GM21737 (cell line): ENCODE data around the gene MIAT.
"Not testable (repeated sequence)": the region's sequence is repeated elsewhere in the genome, so short reads cannot be mapped to it uniquely, and the experiment has no call there.

Source experiments
- ATAC-seq: cut with Tn5 transposase; IDR thresholded peaks from one replicate; pipeline ENCODE4 v1.9.1; 2021; ENCODE audit warnings: mild to moderate bottlenecking, moderate library complexity; ENCODE audit not compliant: unreplicated experiment

The MIAT gene

DNA sequence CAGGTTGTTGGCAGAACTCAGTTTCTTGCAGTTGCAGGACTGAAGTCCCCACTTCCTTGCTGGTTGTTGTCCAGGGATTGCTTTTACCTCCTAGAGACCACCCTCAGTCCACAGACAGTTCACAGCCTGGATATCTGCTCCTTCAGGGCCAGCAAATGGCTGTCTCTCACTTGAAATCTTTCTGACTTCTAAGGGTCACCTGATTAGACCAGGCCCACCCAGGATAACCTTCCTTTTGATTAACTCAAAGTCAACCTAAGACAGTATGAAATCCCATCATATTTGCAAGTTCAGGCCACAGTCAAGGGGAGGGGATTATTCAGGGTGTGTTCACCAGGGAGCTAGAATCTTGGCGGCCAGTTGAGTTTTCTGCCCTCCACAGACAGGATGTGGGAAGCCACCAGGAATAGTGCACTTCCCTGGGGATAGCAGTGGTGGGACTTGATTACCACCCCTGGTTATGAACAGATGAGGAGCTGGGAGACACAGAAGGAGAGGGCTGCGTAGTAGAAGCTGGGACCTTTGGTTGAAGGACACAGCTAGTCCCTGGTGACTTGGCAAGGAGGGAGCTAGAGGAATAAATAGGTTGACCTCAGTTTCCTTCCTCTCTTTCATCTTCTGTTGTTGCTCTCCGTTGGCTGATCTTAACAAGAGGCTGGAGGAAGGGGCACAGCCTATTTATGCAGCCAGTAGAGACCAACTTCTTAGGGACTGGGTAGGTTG, 33.4 kb downstream of the MIAT start:
- no peak for ATAC-seq

DNA sequence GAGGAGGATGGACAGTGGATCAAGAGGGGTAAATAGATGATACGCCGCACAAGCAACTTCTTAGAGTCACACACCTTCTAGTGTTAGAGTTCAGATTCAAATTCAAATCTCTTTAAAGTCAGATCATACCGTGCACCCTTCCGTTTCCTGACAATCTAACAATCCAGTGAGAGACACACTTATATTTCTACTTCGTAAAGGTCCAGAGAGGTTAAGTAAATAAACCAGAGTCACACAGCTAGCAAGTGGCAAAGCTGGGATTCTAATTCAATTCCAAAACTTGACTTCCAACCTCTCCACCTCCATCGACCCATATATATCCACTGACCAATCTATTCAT, 34.0 kb downstream of the MIAT start:
- ATAC-seq: no peak

DNA sequence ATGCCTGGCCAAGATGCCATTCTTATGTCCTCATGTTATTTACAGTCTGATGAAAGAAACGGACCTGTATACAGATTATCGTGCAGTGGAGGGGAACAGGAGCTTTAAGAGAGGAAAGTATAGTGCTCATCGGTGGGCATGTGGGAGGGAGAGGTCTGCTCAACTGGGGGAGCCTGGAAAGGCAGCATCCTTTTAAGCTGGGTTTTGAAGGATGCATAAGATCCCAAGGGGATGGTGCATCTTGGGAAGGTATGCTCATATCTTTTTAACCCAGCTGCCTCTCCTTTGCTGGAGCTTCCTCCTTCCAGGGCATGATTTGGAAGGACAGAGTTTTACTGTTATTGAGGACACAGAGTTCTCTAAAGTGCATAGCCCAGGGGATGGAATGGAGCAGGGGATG, 34.8 kb downstream of the MIAT start:
- ATAC-seq: no peak

DNA sequence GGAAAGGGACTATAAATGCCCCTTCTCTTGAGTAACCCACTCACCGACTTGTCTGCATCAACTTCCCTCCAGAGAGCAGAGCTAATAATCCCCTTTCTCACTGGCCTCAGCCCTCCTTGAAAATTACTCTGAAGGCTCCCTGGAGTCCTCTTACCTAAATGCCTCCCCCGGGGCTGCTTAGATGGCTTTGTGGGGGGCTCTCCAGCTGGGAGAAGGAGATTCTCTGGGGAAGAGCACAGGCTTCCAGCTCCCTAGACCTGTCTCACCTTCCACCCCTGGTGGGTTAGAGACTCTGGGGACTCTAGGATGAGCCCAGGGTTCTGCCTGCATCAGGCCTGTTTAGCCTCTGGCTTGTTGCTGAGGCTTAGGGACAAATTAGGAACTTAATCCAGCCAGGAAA, 39.8 kb downstream of the MIAT start:
- no peak for ATAC-seq

DNA sequence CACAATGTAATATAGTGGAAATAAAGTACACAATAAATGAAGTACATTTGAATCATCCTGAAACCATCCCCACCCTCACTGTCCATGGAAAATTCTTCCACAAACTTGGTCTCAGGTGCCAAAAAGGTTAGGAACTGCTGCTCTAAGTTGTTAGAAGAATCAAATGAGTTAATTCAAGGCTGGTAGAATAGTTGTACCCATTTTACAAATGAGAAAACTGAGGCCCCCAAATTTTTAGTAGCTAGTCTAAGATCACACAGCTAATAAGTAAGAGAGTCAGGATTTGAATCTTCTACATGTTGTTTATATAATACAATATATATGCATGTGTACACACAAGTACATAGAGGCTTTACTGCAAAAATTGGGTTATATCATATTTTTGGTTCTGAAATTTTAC, 43.1 kb downstream of the MIAT start:
- no peak for ATAC-seq

DNA sequence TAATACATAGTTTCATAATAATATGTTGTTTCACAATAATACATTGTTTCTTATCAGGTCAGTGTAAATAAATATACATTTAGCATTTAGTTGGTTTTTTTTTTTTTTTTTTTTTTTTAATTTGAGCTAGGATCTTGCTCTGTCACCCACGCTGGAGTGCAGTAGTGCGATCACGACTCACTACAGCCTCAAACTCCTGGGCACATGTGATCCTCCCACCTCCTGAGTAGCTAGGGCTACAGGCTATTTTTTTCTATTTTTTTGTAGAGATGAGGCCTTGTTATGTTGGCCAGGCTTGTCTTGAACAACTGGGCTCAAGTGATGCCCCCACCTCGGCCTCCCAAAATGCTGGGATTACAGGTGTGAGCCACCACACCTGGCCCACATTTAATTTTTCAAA, 43.5 kb downstream of the MIAT start:
- no peak for ATAC-seq

DNA sequence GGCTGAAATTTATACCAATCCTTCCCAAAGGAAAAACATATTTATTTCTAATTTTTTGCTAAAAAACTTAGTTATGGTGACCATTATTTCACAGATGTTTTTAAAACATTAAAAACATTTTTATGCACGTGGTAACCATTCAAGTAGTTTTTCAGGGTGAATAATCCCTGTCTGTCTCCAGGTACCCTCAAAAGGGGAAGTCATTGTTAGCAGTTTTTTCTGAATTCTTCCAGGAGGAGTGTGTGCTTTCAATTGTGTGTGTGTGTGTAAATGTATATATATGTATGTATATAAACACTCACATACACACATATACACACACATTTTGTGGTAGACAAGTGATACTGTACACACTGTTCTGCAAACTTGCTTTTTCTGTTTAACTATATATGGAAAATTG, 43.9 kb downstream of the MIAT start:
- ATAC-seq: no peak

DNA sequence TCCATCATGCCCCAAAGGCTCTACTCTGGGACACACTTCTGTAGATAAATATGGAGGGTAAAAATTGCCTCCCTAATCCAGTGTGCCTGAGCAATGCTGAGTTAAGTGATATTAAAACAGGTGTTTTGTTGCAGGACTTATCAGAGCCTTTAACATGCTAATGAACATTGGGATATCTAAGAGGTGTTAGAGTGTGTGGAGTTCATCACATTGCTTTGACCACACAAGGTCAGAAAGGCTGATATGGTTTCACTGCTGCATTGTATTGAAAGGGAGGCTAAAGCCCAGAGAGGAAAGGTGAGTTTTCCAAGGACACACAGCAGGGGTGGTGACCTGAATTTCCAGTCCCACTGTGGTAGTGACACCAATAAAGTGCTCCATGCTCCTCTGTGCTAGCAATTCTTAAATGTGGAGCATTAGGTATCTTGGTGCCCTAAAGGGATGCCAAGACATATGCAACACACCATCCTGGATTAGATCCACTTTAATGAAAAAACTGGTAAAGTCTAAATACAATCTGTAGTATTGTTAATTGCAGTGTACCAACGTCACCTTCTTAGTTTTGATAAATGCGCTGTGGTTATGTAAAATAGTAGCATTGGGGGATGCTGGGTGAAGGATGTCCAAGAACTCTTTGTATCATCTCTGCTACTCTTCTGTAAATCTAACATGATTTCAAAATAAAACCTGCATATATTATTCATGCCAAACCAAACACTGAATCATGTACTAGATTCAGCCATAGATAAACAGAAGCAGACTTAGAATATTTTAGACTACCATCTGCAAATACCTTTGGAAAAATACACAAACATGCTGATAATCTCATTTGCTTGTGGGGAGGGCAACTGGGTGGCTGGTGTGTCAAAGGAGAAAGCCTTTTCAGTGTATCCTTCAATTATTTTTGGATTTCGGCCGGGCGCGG, 45.8 kb downstream of the MIAT start:
- no peak for ATAC-seq

DNA sequence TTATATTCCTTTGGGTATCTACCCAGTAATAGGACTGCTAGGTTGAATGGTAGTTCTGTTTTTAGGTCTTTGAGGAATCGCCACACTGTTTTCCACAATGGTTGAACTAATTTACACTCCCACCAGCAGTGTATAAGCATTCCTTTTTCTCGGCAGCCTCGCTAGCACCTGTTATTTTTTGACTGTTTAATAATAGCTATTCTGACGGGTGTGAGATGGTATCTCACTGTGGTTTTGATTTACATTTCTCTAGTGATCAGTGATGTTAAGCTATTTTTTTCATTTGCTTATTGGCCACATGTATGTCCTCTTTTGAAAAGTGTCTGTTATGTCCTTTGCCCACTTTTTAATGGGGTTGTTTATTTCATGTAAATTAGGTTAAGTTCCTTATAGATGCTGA, 48.0 kb downstream of the MIAT start:
- not testable (repeated sequence) for ATAC-seq

DNA sequence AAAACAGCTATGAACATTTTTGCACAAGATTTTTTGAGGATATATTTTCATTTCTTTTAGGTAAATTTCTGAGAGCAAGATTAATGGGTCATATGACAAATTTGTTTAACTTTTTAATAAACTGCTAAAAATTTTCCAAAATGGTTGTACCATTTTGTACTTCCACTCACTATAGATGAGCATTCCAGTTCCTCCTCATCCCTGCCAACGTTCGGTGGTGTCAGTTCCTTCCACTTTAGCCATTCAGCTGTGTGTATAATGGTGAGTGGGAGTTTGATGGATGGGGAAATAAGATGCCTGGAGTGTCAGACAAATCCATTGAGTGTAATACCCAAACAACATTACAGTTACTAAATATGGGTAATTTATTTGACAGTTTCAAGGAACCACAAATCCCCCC, 49.7 kb downstream of the MIAT start:
- ATAC-seq: no peak

DNA sequence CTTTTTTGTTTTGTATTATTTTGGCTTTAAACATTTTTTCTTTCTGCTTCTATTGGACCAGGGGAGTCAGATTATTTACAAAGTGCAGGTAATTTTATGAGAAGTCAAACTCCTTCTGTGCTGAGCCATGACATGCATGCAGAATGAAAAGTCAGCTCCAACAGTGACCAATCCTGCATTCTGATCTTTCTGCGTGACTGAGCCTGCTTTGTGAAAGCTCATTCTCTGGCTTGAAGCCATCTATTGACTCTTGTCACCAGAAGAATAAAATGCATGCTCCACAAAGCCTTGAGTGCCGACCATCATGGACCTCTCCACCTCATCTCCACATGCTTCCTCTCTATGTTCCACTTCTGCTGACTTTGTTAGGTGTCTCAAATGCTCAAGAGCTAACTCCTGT, 50.2 kb downstream of the MIAT start:
- ATAC-seq: no peak

DNA sequence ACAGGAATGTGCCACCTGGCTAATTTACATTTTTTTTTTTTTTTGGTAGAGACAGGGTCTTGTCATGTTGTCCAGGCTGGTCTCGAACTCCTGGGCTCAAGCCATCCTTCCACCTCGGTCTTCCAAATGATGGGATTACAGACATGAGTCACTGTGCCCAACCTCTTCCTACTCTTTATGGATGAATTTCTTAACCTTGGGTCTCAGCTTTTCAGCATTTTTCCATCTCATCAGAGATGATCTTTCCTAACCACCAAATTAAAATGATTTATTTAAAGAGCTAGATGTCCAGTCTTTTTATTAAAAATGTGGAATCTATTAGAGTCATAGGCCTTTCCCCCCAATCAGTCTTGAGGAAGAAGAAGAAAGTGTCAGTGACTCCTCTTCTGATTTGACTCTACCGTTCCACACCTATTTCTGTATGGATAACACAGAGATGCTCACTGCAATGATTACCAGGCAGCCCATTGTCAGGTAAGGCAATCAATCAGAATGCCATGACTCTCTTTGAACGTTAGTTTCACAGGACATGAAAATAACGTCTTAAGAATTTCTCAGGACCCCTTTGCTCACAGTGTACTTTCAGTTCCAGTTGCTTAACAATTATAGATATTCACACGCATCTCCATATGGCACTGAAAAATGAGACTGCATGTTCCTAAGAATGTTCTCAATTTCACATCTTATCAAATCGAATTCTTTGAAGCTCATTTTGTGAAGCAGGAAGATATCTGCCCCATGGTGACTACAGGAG, 51.0 kb downstream of the MIAT start:
- no peak for ATAC-seq

DNA sequence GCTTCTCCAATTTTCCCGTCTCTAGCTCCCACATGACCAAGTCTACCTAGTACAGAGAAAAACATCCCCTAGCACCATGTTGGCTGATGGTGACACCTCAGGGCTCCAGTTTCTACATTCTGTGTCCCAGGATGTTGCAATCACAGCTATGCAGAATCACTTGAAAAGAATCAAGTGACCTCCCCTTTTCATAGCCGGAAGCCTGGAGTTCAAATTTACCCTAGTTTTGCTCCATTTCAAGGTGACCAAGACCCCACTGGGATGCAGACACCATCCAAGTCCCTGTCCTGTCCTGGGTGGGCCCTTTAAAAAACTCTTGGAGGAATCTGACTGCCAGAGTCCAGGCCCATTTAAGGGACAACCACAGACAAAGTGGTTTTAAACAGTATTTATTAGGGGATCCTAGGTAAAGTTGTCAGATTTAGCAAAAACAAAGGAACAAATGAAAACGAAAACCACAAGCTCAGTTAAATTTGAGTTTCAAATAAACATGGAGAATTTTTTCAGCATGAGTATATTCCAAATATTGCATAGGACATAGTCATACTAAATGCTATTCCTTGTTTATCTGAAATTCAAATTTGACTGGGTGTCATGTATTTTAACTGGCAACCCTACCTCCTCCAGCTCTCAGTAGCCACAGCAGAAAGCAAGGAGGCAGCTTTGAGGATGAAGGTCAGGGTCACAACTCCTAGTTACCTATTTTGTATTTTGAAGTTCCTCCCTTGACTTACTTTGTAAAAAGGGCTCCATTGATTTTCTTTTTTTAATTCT, 52.4 kb downstream of the MIAT start:
- ATAC-seq: no peak

DNA sequence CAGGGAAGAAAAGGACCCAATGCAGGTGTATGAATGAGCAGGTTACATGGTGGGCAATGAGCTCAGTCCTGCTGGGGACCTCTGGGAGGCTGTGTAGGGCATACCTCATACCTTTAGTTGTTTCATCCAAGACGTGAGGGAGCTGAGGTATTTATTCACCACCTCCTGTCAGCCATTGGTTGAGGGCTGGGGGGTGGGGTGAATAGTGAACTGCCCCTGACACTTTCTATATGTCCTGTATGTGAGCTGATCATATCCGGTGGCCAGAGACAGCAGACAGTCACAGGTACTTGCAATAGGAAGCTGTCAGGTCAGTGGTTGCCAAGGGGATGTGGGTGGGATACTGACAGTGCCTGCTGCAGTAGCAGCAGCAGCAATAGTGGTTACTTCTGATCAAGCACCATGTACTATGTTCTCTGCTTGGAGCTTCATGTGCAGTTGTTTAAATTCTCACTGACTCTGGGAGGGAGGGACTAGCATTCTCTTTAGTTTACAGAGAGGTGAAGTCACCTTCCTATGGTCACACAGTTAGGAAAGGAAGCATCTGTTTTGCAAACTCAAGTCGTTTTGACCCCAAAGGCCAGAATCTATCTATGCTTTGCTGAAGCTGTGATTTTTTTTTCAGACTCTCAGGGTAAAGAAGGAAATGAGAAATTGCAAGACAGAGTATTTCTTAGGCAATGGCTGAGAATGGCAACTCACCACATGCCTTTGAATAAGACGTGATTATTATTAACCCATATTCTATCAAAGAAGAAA, 54.0 kb downstream of the MIAT start:
- no peak for ATAC-seq

DNA sequence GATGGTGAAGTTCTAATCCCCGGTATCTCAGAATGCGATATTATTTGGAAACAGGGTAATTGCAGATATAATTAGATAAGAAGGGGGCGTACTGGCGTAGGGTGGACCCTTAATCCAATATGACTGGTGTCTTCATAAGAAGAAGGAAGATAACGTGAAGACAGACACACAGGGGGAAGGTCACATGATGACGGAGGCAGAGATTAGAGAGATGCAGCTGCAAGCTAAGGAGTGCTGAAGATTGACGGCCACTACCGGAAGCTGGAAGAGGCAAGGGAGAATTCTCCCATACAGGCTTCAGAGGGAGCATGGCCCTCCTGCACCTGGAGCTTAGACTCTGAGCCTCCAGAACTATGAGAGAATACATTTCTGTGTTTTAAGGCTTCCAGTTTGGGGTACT, 54.8 kb downstream of the MIAT start:
- ATAC-seq: no peak

DNA sequence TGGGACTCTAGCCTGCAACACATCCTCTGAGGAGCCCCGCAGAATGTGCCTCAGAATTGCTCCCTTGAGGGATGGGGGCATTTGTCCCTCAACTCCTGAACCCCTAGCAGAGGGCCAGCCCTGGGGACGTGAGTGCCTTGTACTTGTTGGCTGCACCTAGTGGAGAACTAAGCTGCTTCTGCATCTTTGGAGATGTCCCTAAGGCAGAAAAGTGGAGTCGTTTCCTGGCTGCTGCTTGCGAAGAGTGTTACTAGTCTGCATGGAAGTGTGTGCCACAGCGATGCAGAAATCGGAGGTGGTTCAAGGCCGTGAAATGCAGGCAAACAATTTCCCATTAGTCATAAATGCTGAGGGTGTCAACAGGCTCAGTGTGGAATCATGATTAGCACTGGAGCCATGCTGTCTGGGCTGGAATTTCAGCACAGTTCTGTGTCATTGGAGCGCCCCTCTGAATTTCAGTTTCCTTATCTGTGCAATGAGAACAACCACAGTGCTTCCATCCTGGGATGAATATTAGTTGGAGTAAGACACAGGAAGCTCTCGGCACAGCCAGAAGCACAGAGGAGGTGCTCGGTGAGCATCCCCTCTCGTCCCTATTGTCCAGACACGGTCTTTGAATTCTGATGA, 56.5 kb downstream of the MIAT start:
- ATAC-seq: no peak

DNA sequence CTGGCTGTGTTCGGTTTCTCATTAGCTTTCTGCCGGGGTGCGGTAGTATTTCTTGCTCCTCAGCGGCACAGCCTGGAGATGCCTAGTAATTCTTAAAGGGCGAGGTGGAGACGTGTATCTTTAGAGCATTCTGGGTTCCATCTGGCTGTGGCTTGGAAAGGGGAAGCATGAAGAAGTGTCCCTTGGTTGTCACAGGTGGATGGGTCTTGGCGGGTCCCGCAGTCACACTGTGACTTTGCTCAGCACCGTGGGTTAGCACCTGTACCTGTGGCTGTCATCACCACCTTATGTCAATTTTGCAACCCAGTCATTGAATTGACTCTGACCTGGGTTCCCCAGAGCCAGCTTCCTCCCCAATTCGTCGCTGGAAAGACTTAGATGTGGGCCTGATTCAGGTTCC, 57.6 kb downstream of the MIAT start:
- ATAC-seq: no peak

DNA sequence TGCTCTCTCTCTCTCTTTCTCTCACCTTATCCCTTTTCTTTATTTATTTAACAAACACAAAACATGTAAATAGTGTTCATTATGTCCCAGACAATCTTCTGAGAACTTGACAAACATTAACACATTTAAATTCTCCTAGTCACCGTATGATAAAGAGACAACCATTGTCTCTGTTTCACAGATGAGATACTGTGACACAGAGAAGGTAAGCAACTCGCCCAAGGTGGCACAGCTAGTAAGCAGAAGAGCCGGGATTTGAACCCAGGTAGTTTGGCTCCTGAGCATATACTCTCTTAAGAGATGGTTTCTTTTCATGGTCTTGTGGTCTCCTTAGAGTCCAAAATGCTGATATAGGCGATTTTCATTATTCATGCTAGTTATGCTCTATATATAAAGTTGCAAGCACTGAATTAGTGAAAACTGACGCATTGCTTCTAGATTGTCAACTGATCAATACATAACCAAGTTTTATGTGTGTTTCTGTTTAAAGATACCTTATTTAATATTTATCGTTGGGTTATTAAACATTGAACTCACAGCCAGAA, 58.1 kb downstream of the MIAT start:
- ATAC-seq: no peak

DNA sequence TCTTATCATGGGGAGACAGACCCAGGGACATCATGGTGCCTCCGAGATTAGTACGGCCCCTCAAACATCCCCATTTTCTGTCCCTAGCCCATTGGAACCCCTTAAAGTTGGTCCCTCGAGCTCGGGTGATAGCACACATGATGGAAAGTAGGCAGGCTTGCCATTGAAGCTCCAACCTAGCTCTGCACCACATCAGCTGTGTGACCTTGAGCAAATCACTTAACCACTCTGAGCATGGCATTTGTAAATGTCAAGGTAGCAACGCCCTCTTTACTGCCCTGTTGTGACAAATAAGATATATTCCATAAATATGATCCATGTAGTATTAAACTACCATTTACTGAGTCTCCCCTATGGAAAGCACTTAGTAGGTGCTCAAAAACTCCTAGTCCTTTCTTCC, 61.1 kb downstream of the MIAT start:
- ATAC-seq: no peak

DNA sequence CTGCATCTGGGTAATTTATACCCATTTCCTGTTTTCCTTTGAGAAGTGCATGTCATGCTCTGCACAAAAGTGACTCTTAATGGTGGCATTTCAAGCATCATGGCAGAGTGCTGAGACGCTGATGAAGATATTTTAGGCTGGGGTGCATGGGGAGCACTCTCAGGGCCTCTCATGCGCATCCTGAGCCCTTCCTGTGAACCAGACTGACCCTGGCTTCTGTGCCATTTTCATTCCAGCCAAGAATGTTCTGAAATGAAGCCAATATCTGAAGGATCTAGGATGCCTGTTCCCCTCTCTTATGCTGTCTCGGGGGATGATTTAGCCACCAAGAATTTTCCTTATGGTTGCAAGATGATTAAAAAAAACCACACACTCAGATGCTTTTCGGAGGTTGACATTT, 61.5 kb downstream of the MIAT start:
- no peak for ATAC-seq
